Endodermal cell (in vitro differentiated cells): ENCODE results near the gene ASB14. TPM values are rescaled to one million over a fixed set of nuclear protein-coding genes. Genes with fewer than 3 reads are reported as not detected.

Experiments
- DNase-seq: peaks from one replicate; pipeline ENCODE4 v3.0.0-alpha.2; 2017
- H3K27ac ChIP-seq: 2 replicates; pipeline ENCODE4 v1.5.1; 2013; ENCODE audit warnings: mild to moderate bottlenecking, low read depth, low read length, moderate library complexity
- H3K27me3 ChIP-seq: 2 replicates; pipeline ENCODE4 v1.6.1; 2013; ENCODE audit warnings: mild to moderate bottlenecking, low read length, moderate library complexity; ENCODE audit not compliant: insufficient read depth, control insufficient read depth, poor library complexity, severe bottlenecking
- H3K36me3 ChIP-seq: 2 replicates; pipeline ENCODE4 v1.7.0; 2013; ENCODE audit warnings: mild to moderate bottlenecking, low read length, moderate library complexity; ENCODE audit not compliant: control insufficient read depth, insufficient read depth
- H3K4me1 ChIP-seq: one replicate; pipeline ENCODE4 v1.7.0; 2013; ENCODE audit warnings: low read length; ENCODE audit not compliant: control insufficient read depth, insufficient read depth
- H3K4me3 ChIP-seq: 2 replicates; pipeline ENCODE4 v1.5.1; 2013; ENCODE audit warnings: mild to moderate bottlenecking, low read length, moderate library complexity
- H3K9ac ChIP-seq: 2 replicates; pipeline ENCODE4 v1.6.1; 2013; ENCODE audit warnings: mild to moderate bottlenecking, low read length, moderate library complexity; ENCODE audit not compliant: poor library complexity, severe bottlenecking; ENCODE audit errors: extremely low read depth
- H3K9me3 ChIP-seq: 2 replicates; pipeline ENCODE4 v1.6.1; 2013; ENCODE audit warnings: mild to moderate bottlenecking, low read length, moderate library complexity; ENCODE audit not compliant: control insufficient read depth
- H3K27ac Mint-ChIP-seq: 2 replicates; pipeline ENCODE4 v1.8.0; 2020; ENCODE audit warnings: mixed read lengths
- H3K27me3 Mint-ChIP-seq: 2 replicates; pipeline ENCODE4 v1.8.0; 2021; ENCODE audit warnings: mild to moderate bottlenecking, mixed read lengths; ENCODE audit not compliant: insufficient read depth
- H3K36me3 Mint-ChIP-seq: 2 replicates; pipeline ENCODE4 v1.8.0; 2020; ENCODE audit warnings: low read depth, mixed read lengths
- H3K4me1 Mint-ChIP-seq: 2 replicates; pipeline ENCODE4 v1.8.0; 2020; ENCODE audit warnings: mixed read lengths
- H3K4me3 Mint-ChIP-seq: 2 replicates; pipeline ENCODE4 v1.8.0; 2020; ENCODE audit warnings: mild to moderate bottlenecking, moderate library complexity, mixed read lengths
- H3K9me3 Mint-ChIP-seq: 2 replicates; pipeline ENCODE4 v1.8.0; 2020; ENCODE audit warnings: mild to moderate bottlenecking, mixed read lengths
- CTCF ChIP-seq: fragments of 200-600 bp; sonication (generic); conservative IDR thresholded peaks from 2 replicates; pipeline ENCODE4 v1.5.0; 2021; ENCODE audit warnings: antibody characterized with exemption, mild to moderate bottlenecking
- WGBS, 2 experiments: methylation state at CpG; one replicate each; pipeline versions ENCODE4 v1.1.5 to v1.1.7; 2013; ENCODE audit warnings: missing lambda C conversion rate in 2 of 2, mixed read lengths in 1 of 2; ENCODE audit not compliant: insufficient coverage in 1 of 2, insufficient read length in 1 of 2; 5-methylcytosine and 5-hydroxymethylcytosine counted together
- total RNA-seq, 2 donors: library from RNA; stranded (reverse); fragmentation: NEBNext Ultra II Directional in 1 of 2; extraction: Animal tissue kit (Norgen Biotek cat#: 25700) in 1 of 2; gene quantifications; 2 replicates in 1 of 2; 3 replicates in 1 of 2; pipeline ENCODE4 v1.2.1, GENCODE V29; 2021

The ASB14 gene
- total RNA-seq, 2 donors from 2014 or later = not detected

- Mint-ChIP-seq H3K4me3 (no peak overlapping the region), H3K4me1 (peaks cover 10% of the 10 kb centered on the region), H3K27ac (no peak overlapping the region), H3K27me3 (no peaks in the 10 kb centered on the region), H3K36me3 (no peaks in the 10 kb centered on the region), H3K9me3 (no peaks in the 10 kb centered on the region)
- TF ChIP-seq CTCF = no peak
- no peak for DNase-seq
- H3K36me3 ChIP-seq = no peaks in the 10 kb centered on the region
- no peaks in the 10 kb centered on the region for H3K9me3 ChIP-seq
- no peaks in the 10 kb centered on the region for H3K27me3 ChIP-seq
- no peak overlapping the region for H3K27ac ChIP-seq
- no peak overlapping the region for H3K4me3 ChIP-seq
- WGBS, 2 experiments = 83 to 91% methylated on average over 2 to 3 of the region's 4 CpGs
- H3K9ac ChIP-seq = no peak overlapping the region
- no peaks in the 10 kb centered on the region for H3K4me1 ChIP-seq
Measured at GRCh38 chr3:57292897-57293526, 527 bp upstream of the ASB14 start.

- Histone ChIP-seq H3K9me3 (peaks cover 14% of the 10 kb centered on the region), H3K27me3 (no peaks in the 10 kb centered on the region), H3K4me1 (no peaks in the 10 kb centered on the region), H3K9ac (no peak overlapping the region), H3K36me3 (no peaks in the 10 kb centered on the region), H3K27ac (no peak overlapping the region), H3K4me3 (no peak overlapping the region)
- DNase-seq = no peak
- Mint-ChIP-seq H3K27me3 (no peaks in the 10 kb centered on the region), H3K4me1 (no peaks in the 10 kb centered on the region), H3K9me3 (peaks cover 5% of the 10 kb centered on the region), H3K36me3 (peaks cover 2% of the 10 kb centered on the region), H3K27ac (no peak overlapping the region), H3K4me3 (no peak overlapping the region)
- no peak for TF ChIP-seq CTCF
- WGBS, 2 experiments = 89 to 96% methylated on average over 4 to 9 of the region's 9 CpGs
Measured at GRCh38 chr3:57288403-57288802, 4.1 kb downstream of the ASB14 start.

GRCh38 chr3:57287205-57287604, 5.3 kb downstream of the ASB14 start:
- 89 to 90% methylated on average over 1 to 2 of the region's 2 CpGs for WGBS, 2 experiments
- H3K4me1 Mint-ChIP-seq = no peaks in the 10 kb centered on the region
- Histone ChIP-seq H3K27ac (no peak overlapping the region), H3K9ac (no peak overlapping the region), H3K4me3 (no peak overlapping the region), H3K4me1 (no peaks in the 10 kb centered on the region), H3K27me3 (no peaks in the 10 kb centered on the region), H3K36me3 (no peaks in the 10 kb centered on the region), H3K9me3 (peaks cover 14% of the 10 kb centered on the region)
- peaks cover 2% of the 10 kb centered on the region for H3K36me3 Mint-ChIP-seq
- no peaks in the 10 kb centered on the region for H3K27me3 Mint-ChIP-seq
- H3K4me3 Mint-ChIP-seq = no peak overlapping the region
- no peak overlapping the region for H3K27ac Mint-ChIP-seq
- no peak for TF ChIP-seq CTCF
- DNase-seq = no peak
- H3K9me3 Mint-ChIP-seq = peaks cover 5% of the 10 kb centered on the region
